A673 (cell line): ENCODE data around the gene PRAMEF18.
"Not testable (repeated sequence)": the region's sequence is repeated elsewhere in the genome, so short reads cannot be mapped to it uniquely, and the experiment has no call there.

ENCODE experiments used
- CTCF ChIP-seq: fragments of 300-800, 200-600 bp; sonication (generic); conservative IDR thresholded peaks from 2 replicates; pipeline ENCODE4 v1.5.1; 2017; ENCODE audit warnings: low read depth, mild to moderate bottlenecking, antibody characterized with exemption, low read length, moderate library complexity, mixed read lengths
- EZH2 ChIP-seq: fragments of 200-600 bp; sonication (generic); IDR thresholded peaks from 2 replicates; pipeline ENCODE4 v1.6.1; 2017; ENCODE audit warnings: borderline replicate concordance, low read depth, mild to moderate bottlenecking, mixed read lengths, antibody characterized with exemption, low read length; ENCODE audit not compliant: poor library complexity, severe bottlenecking

GRCh38 chr1:13232056-13232455, 6.1 kb upstream of the PRAMEF18 start:
- TF ChIP-seq CTCF, EZH2: not testable (repeated sequence)
